ENCODE data around the gene MAP4.

DNA sequence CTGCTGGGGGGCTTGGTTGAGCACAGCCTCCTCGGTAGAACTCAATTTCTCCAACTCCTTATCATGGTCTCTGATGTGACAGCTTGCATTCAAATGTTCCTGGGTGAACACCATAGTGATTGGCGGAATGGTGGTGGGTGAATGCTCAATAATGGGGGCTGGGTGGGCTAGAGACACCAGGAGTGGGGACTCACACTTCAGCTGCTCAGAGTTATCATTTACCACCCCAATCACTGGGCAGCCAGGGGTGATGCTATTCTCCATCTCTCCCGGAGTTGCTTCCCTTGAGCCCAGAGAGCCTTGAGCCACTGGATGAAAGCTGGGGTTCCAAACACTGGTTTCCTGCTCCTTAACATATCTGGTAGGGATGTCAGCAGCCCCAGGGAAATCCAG, 124.6 kb downstream of the MAP4 start:
- TF ChIP-seq, protein P1, sequence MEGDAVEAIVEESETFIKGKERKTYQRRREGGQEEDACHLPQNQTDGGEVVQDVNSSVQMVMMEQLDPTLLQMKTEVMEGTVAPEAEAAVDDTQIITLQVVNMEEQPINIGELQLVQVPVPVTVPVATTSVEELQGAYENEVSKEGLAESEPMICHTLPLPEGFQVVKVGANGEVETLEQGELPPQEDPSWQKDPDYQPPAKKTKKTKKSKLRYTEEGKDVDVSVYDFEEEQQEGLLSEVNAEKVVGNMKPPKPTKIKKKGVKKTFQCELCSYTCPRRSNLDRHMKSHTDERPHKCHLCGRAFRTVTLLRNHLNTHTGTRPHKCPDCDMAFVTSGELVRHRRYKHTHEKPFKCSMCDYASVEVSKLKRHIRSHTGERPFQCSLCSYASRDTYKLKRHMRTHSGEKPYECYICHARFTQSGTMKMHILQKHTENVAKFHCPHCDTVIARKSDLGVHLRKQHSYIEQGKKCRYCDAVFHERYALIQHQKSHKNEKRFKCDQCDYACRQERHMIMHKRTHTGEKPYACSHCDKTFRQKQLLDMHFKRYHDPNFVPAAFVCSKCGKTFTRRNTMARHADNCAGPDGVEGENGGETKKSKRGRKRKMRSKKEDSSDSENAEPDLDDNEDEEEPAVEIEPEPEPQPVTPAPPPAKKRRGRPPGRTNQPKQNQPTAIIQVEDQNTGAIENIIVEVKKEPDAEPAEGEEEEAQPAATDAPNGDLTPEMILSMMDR (conservative IDR thresholded peaks at IDR 0.05; ENCODE audit: low read length), result no peak
- TF ChIP-seq EZH2phosphoT487 (IDR thresholded peaks at IDR 0.05; ENCODE audit: borderline replicate concordance), result no peak

Measured in Loucy (cell line).